HG03432 (cell line): ENCODE data around the gene SELENOI.
"Not testable (repeated sequence)": the region's sequence is repeated elsewhere in the genome, so short reads cannot be mapped to it uniquely, and the experiment has no call there.

Experiments used
- ATAC-seq: cut with Tn5 transposase; IDR thresholded peaks from one replicate; pipeline ENCODE4 v1.9.1; 2021; ENCODE audit warnings: mild to moderate bottlenecking, moderate library complexity; ENCODE audit not compliant: unreplicated experiment

Gene SELENOI

GRCh38 chr2:26326514-26326913 is 19.4 kb upstream of the SELENOI start:
- ATAC-seq: no peak

GRCh38 chr2:26327291-26328272 is 18.4 kb upstream of the SELENOI start:
- no peak for ATAC-seq

- ATAC-seq: not testable (repeated sequence)
These were observed 16.9 kb upstream of the SELENOI start for GRCh38 chr2:26329083-26329482.

GRCh38 chr2:26330114-26330549 is 15.8 kb upstream of the SELENOI start:
- peak; percentile 73 for ATAC-seq

GRCh38 chr2:26330604-26331003 is 15.3 kb upstream of the SELENOI start:
- ATAC-seq: no peak

GRCh38 chr2:26331321-26331720 is 14.6 kb upstream of the SELENOI start:
- ATAC-seq: not testable (repeated sequence)

GRCh38 chr2:26333293-26333692 is 12.7 kb upstream of the SELENOI start:
- ATAC-seq: no peak

GRCh38 chr2:26335231-26335630 is 10.7 kb upstream of the SELENOI start:
- ATAC-seq: no peak

- no peak for ATAC-seq
These were observed 9.2 kb upstream of the SELENOI start for GRCh38 chr2:26336719-26337118.

- ATAC-seq: no peak
These were observed 8.6 kb upstream of the SELENOI start for GRCh38 chr2:26337298-26337697.

GRCh38 chr2:26340831-26341230 is 5.1 kb upstream of the SELENOI start:
- ATAC-seq: no peak

- no peak for ATAC-seq
These were observed 1.2 kb upstream of the SELENOI start for GRCh38 chr2:26344581-26345282.

GRCh38 chr2:26345283-26345544 is 729 bp upstream of the SELENOI start:
- no peak for ATAC-seq

GRCh38 chr2:26346454-26347053 is 611 bp downstream of the SELENOI start, which contains the start of gene ADGRF3:
ADGRF3 (minus strand) TSS chr2:26346789; CDS start chr2:26346234, 555 bp downstream.
- peak; percentile 17 for ATAC-seq

GRCh38 chr2:26347286-26347865 is 1.4 kb downstream of the SELENOI start:
- no peak for ATAC-seq

- ATAC-seq: no peak
These were observed 3.7 kb downstream of the SELENOI start for GRCh38 chr2:26349690-26350089.

GRCh38 chr2:26351375-26352090 is 5.6 kb downstream of the SELENOI start:
- ATAC-seq: no peak

GRCh38 chr2:26352892-26353291 is 6.9 kb downstream of the SELENOI start:
- ATAC-seq: no peak

GRCh38 chr2:26354469-26354868 is 8.5 kb downstream of the SELENOI start:
- ATAC-seq: not testable (repeated sequence)
